Astrocyte of the spinal cord (primary cell): ENCODE measurements around the gene HIC1.

ENCODE experiments used
- DNase-seq: peaks from one replicate; pipeline ENCODE4 v3.0.0; 2011; ENCODE audit warnings: low read depth, low spot score
- H3K4me3 ChIP-seq: 2 replicates; pipeline ENCODE4 v1.5.1; 2011; ENCODE audit warnings: low read depth, mild to moderate bottlenecking, low read length, moderate library complexity
- CTCF ChIP-seq: IDR thresholded peaks from 2 replicates; pipeline ENCODE4 v1.5.1; 2012; ENCODE audit warnings: low read depth, mild to moderate bottlenecking, low read length, inconsistent platforms
- in situ Hi-C: cut with HindIII; loops from 2 replicates; pipeline ENCODE4 v1.10.0; 2017; ENCODE audit warnings: low sequenced_read_pairs

HIC1 gene

GRCh38 chr17:2102931-2103809 is 48.3 kb downstream of the HIC1 start:
- TF ChIP-seq CTCF, result no peak
- no peak overlapping the region for H3K4me3 ChIP-seq
- DNase-seq, result peak; percentile 78
- in situ Hi-C loops, result no loop called here

GRCh38 chr17:2105663-2106062 is 50.8 kb downstream of the HIC1 start:
- H3K4me3 ChIP-seq, result no peak overlapping the region
- DNase-seq, result no peak
- in situ Hi-C loops, result no loop called here
- no peak for TF ChIP-seq CTCF

DNA sequence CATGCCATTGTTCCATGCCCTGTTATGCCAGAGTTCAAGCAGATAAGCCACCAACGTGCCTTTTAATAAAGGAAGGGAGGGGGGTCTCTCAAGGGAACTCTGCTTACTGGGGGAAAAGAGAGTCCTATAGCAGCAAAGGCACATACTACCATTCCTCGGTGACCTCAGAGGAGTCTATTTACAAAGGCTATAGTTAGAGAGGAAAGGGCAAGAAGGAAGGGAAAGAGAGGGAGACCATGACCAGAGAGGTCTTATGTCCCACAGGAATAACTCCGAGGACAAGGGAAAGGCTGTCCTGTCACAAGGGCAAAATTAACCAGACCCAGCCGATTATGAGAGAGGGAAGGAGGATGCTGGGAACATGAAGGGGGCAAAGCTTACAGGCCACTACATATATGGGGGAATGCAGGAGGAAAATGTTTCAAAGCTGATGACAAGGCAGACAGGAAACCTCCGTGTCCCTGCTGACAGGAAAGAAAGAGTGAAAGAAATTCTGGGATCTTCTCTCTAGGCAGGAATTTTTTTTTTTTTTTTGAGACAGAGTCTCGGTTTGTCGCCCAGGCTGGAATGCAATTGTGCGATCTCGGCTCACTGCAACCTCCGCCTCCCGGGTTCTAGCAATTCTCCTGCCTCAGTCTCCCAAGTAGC is 51.5 kb downstream of the HIC1 start:
- H3K4me3 ChIP-seq, result no peak overlapping the region
- DNase-seq, result no peak
- in situ Hi-C loops, result no loop called here
- no peak for TF ChIP-seq CTCF

DNA sequence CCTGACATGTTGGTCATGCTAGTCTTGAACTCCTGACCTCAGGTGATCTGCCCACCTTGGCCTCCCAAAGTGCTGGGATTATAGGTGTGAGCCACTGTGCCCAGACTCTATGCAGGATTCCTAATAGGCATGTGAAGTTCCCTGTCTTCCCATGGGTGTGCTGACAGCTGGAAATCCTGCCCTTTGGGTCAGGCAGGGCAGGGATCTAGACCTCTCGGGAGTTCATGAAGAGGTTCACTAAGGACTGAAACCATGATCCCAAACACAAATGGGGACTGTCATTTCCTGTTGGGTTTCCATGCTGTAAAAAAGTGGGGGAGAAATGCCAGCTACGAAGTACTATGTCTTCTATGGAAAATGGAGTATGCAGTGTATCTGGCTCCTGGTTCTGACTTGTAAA is 52.1 kb downstream of the HIC1 start:
- in situ Hi-C loops, result no loop called here
- TF ChIP-seq CTCF, result no peak
- DNase-seq, result no peak

DNA sequence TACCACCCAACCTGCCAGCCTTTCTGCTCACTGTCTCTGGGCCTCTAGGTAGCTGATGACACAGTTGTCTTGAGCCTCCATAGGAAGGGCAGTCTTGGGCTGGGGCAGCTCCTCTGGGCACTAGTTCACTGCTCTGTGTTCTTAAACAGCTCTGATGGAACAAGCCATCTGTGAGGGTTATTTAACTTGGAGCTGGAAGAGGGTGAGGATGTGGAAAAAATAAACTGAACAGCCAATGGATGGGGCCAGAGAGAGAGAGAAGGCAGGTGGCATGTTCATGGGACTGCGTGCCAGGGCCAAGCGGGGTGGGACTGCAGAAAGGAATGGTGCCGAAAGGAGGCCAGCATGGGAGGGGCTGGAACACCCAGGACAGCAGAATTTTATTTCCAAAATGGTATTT is 52.6 kb downstream of the HIC1 start:
- no peak overlapping the region for H3K4me3 ChIP-seq
- no peak for TF ChIP-seq CTCF
- DNase-seq, result no peak
- in situ Hi-C loops, result no loop called here

More for the DNA sequence above, 52.1 kb downstream of the HIC1 start:
- H3K4me3 ChIP-seq, result no peak overlapping the region

GRCh38 chr17:2108170-2108569 is 53.3 kb downstream of the HIC1 start:
- TF ChIP-seq CTCF, result no peak
- in situ Hi-C loops, result no loop called here
- H3K4me3 ChIP-seq, result no peak overlapping the region
- no peak for DNase-seq
